GM12878 (cell line): Measurements from ENCODE around the gene HES2. TPM values are rescaled to one million over a fixed set of nuclear protein-coding genes. Genes with fewer than 3 reads are reported as not detected.
A peak's percentile ranks its signal among the peaks of the same experiment; 100 is the strongest.

ENCODE experiments used
- ATAC-seq: fragments of 200-7000 bp; cut with Tn5 transposase; 3 replicates; pipeline ENCODE4 v1.9.1; 2020; ENCODE audit warnings: mild to moderate bottlenecking, moderate library complexity
- BruUV-seq: library from RNA; stranded (reverse); fragments of 400-500 nt; replicated peaks from 2 replicates; lab custom pipeline; 2021; lab: Mats Ljungman, UMichigan
- CTCF ChIA-PET: fragments of 300-600 bp; sonication (Branson Sonifier 250); formaldehyde crosslinking; extraction: SDS; loops from one replicate; lab custom pipeline; 2021; ENCODE audit warnings: inconsistent platforms; lab: Yijun Ruan, JAX
- POLR2A ChIA-PET: fragments of 350-600 bp; formaldehyde crosslinking; extraction: SDS; loops from one replicate; lab custom pipeline; 2021; ENCODE audit warnings: inconsistent platforms; lab: Charles Lee
- RAD21 ChIA-PET: fragments of 300-600 bp; sonication (Branson Sonifier 250); formaldehyde crosslinking; loops from one replicate; lab custom pipeline; 2023; ENCODE audit warnings: antibody characterized with exemption; ENCODE audit not compliant: unreplicated experiment; lab: Charles Lee
- SMC1A ChIA-PET: fragments of 300-600 bp; sonication (Branson Sonifier 250); formaldehyde crosslinking; loops from one replicate; lab custom pipeline; 2023; ENCODE audit not compliant: unreplicated experiment, uncharacterized antibody; lab: Charles Lee
- DNase-seq: peaks from one replicate; pipeline ENCODE4 v3.0.0-alpha.2; 2011; ENCODE audit warnings: low read depth, low spot score
- FAIRE-seq: peaks from 3 replicates; lab custom pipeline; 2011; peaks lifted over from hg19 to GRCh38; lab: Jason Lieb, UNC
- H2AFZ ChIP-seq: 2 replicates; pipeline ENCODE4 v1.6.0; 2011; ENCODE audit warnings: low read depth, low read length, control low read depth; ENCODE audit not compliant: control insufficient read depth
- H3K27ac ChIP-seq: 2 replicates; pipeline ENCODE4 v1.5.1; 2011; ENCODE audit warnings: control low read depth; ENCODE audit not compliant: control insufficient read depth, insufficient read depth
- H3K27me3 ChIP-seq, 2 experiments: replicated peaks in 1 of 2; 2 replicates each; pipeline versions ENCODE4 v1.6.0 to v1.6.1; 2011; ENCODE audit warnings: low read length in 1 of 2; ENCODE audit not compliant: control insufficient read depth in 2 of 2, insufficient read depth in 2 of 2
- H3K36me3 ChIP-seq, 2 experiments: 2 replicates each; pipeline ENCODE4 v1.5.1; 2011; ENCODE audit warnings: low read length in 1 of 2; ENCODE audit not compliant: control insufficient read depth in 2 of 2, insufficient read depth in 2 of 2
- H3K4me1 ChIP-seq: 2 replicates; pipeline ENCODE4 v1.6.1; 2011; ENCODE audit warnings: mild to moderate bottlenecking, low read length, moderate library complexity, mixed read lengths; ENCODE audit not compliant: control insufficient read depth, insufficient read depth
- H3K4me2 ChIP-seq: 2 replicates; pipeline ENCODE4 v1.6.0; 2011; ENCODE audit warnings: control low read depth; ENCODE audit not compliant: control insufficient read depth, insufficient read depth
- H3K4me3 ChIP-seq: fragments of 200-600 bp; sonication (generic); 2 replicates; pipeline ENCODE4 v1.5.1; 2016
- H3K79me2 ChIP-seq: 2 replicates; pipeline ENCODE4 v1.6.0; 2011; ENCODE audit warnings: low read length; ENCODE audit not compliant: control insufficient read depth, insufficient read depth
- H3K9ac ChIP-seq: 2 replicates; pipeline ENCODE4 v1.8.0; 2011; ENCODE audit warnings: low read length, control low read depth, mixed read lengths; ENCODE audit not compliant: control insufficient read depth, insufficient read depth
- H3K9me3 ChIP-seq: replicated peaks from 3 replicates; pipeline ENCODE4 v1.5.1; 2011; ENCODE audit warnings: mild to moderate bottlenecking, low read length; ENCODE audit not compliant: control insufficient read depth, insufficient read depth
- H4K20me1 ChIP-seq: 2 replicates; pipeline ENCODE4 v1.6.0; 2011; ENCODE audit not compliant: control insufficient read depth, insufficient read depth
- BCL11A ChIP-seq: IDR thresholded peaks from 2 replicates; pipeline ENCODE4 v1.6.1; 2011; ENCODE audit warnings: low read depth, low read length
- EGR1 ChIP-seq, 2 experiments: IDR thresholded peaks; 1 replicate in 1 of 2; 2 replicates in 1 of 2; pipeline ENCODE4 v1.6.1; 2011 to 2012; ENCODE audit warnings: low read depth in 2 of 2, low read length in 2 of 2, borderline replicate concordance in 1 of 2, mild to moderate bottlenecking in 1 of 2, moderate library complexity in 1 of 2
- EP300 ChIP-seq, 2 experiments: fragments of 150-350 bp in 1 of 2; IDR thresholded peaks; 2 replicates each; pipeline ENCODE4 v1.6.1; 2011 to 2012; ENCODE audit warnings: low read depth in 2 of 2, low read length in 2 of 2, borderline replicate concordance in 1 of 2, improper control_type of control experiment in 1 of 2, inconsistent platforms in 1 of 2; ENCODE audit not compliant: control insufficient read depth in 1 of 2
- MEF2A ChIP-seq: IDR thresholded peaks from 2 replicates; pipeline ENCODE4 v1.6.1; 2011; ENCODE audit warnings: low read depth, mild to moderate bottlenecking, low read length, moderate library complexity; ENCODE audit not compliant: insufficient read depth
- POU2F2 ChIP-seq: IDR thresholded peaks from 3 replicates; pipeline ENCODE4 v1.6.1; 2011; ENCODE audit warnings: low read depth, mild to moderate bottlenecking, low read length, borderline replicate concordance
- SMAD1 ChIP-seq: fragments of 450-650 bp; IDR thresholded peaks from 2 replicates; pipeline ENCODE4 v1.6.1; 2018; ENCODE audit warnings: mild to moderate bottlenecking, low read depth; ENCODE audit not compliant: partially characterized antibody
- SMAD5 ChIP-seq: IDR thresholded peaks from 2 replicates; pipeline ENCODE4 v1.6.1; 2016; ENCODE audit warnings: antibody characterized with exemption, low read depth
- SREBF2 ChIP-seq: IDR thresholded peaks from 2 replicates; pipeline ENCODE4 v1.6.1; 2012; ENCODE audit warnings: mild to moderate bottlenecking, low read length
- SUPT20H ChIP-seq: IDR thresholded peaks from 2 replicates; pipeline ENCODE4 v1.6.1; 2011; ENCODE audit warnings: low read depth, mild to moderate bottlenecking, low read length, moderate library complexity, borderline replicate concordance; ENCODE audit not compliant: control insufficient read depth
- WGBS: methylation state at CpG from one replicate; pipeline ENCODE4 v1.1.6; 2016; ENCODE audit warnings: low lambda C conversion rate; ENCODE audit not compliant: insufficient replicate concordance, insufficient coverage; ENCODE audit errors: missing lambda C conversion rate; 5-methylcytosine and 5-hydroxymethylcytosine counted together
- in situ Hi-C: fragments of 300-500 bp; cut with MboI; formaldehyde crosslinking; loops from 9 replicates; pipeline ENCODE4 v1.14.3; 2018; ENCODE audit warnings: mixed read lengths
- intact Hi-C: fragments of 100-400 bp; cut with micrococcal nuclease; formaldehyde crosslinking; loops from one replicate; pipeline ENCODE4 v1.14.2; 2022; ENCODE audit not compliant: unreplicated experiment
- polyA plus RNA-seq, 11 experiments: library from polyadenylated mRNA; depleted of rRNA in 4 of 11; unstranded in 6 of 11; stranded (reverse) in 5 of 11; fragments of >200 nt; fragmentation: Nextera tagmentation in 4 of 11; fragmentation: Illumina TruSeq in 1 of 11; extraction: Ambion mirVana in 4 of 11; extraction: Trizol in 1 of 11; gene quantifications; 1 replicate in 1 of 11; 2 replicates in 10 of 11; pipeline versions ENCODE4 v1.2.1 to v1.2.3, GENCODE V29; 2011 to 2016; ENCODE audit warnings: inconsistent platforms in 2 of 11, missing spikeins in 2 of 11, low read depth in 1 of 11
- total RNA-seq, 4 experiments: library from RNA; depleted of rRNA in 3 of 4; stranded (reverse); fragments of >200 nt in 3 of 4; fragmentation: Illumina TruSeq in 1 of 4; extraction: Trizol in 1 of 4; gene quantifications; 2 replicates each; pipeline versions ENCODE4 v1.2.1 to v1.2.3, GENCODE V29; 2013 to 2021
- TF ChIP-seq, protein P1 (sequence below): IDR thresholded peaks from 2 replicates; pipeline ENCODE4 v1.6.1; 2011; ENCODE audit warnings: mild to moderate bottlenecking, low read depth, low read length, moderate library complexity; ENCODE audit not compliant: insufficient replicate concordance
- TF ChIP-seq, protein P2 (sequence below): fragments of 450-650 bp; IDR thresholded peaks from 2 replicates; pipeline ENCODE4 v1.6.1; 2017; ENCODE audit warnings: mild to moderate bottlenecking

The HES2 gene
- total and polyA plus RNA-seq, 10 of the 15 experiments (the other 5 are each of a cell fraction or from before 2014, with no cell fraction given), result 0.13 to 2.0 (median 0.26) TPM

DNA sequence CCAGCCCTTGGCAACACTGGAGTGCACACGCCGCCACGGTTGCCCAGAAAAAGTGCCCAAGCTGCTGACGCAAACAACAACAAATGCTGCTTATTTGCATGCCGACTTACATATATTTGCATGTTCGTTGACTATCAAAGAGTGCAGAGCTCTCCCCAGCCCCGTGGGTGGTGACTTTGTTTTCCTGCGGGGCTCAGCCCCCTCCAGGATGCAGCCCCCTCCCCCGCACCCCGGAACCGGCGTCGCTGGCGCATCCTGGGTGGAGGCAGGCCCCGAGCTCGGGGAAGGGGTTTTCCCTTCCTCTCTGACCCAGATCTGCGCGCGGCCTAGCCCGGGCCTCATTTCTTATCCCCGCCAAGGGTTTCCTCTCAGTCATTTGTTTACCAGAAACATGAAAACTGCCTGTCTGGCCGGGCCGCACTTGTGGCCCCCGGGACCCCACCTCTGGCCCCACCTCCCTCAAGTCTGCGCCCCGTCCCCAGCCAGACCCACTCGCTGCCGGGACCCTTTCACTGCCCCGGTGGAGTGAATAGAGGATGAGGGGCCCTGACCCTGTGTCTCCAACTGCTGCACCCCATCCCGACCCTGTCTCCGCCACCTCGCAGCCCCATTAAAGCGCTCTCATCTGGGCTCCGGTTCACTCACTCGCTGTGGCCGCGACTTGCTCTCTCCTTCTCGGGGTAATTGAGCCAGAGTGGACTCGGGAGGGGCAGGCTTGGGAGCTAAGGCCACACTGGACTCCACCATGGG, 40.8 kb upstream of the HES2 start:
- 23% methylated on average over 35 of the region's 39 CpGs for WGBS
- no peaks in the 10 kb centered on the region for H4K20me1 ChIP-seq
- intact Hi-C loops (loop anchor here (1.0 kb wide), 1 partner anchor 12 kb away; no protein-coding TSS in a partner anchor), in situ Hi-C loops (no loop called here)
- no peaks in the 10 kb centered on the region for H3K36me3 ChIP-seq
- H3K4me1 ChIP-seq, result no peaks in the 10 kb centered on the region; the same call in 1 of the 2 replicates
- peak overlapping the region; percentile 54 for H3K4me2 ChIP-seq
- H3K27ac ChIP-seq, result no peak overlapping the region
- ChIA-PET POLR2A (no interaction called here), SMC1A (interaction anchor here (0.6 kb wide), 1 partner anchor 88 kb away, joined by 3 read pairs; no protein-coding TSS in a partner anchor), RAD21 (interaction anchor here (0.7 kb wide), 1 partner anchor 333 kb away, joined by 3 read pairs; no protein-coding TSS in a partner anchor), CTCF (interaction anchor here (0.9 to 1.2 kb wide), 4 partner anchors 12 to 115 kb away, joined by 3 to 5 read pairs (median 4); no protein-coding TSS in a partner anchor)
- BruUV-seq, result no TSS peak
- H2AFZ ChIP-seq, result no peak overlapping the region
- peaks cover 1 to 4% of the 10 kb centered on the region in 2 experiments; a peak in 2 of 4 replicates for H3K27me3 ChIP-seq
- peak; percentile 88; the same call in 2 of the 3 replicates for TF ChIP-seq POU2F2
- no peak for TF ChIP-seq SREBF2
- TF ChIP-seq EGR1 (IDR thresholded peaks at IDR 0.05; ENCODE audit: borderline replicate concordance in 1 of 2, low read depth in 2 of 2, low read length in 2 of 2), result 0 out of 3 replicates have a peak, but pooled peaks of 1 of the 2 experiments have one; percentile 32
- H3K9ac ChIP-seq, result no peak overlapping the region
- DNase-seq (no peak), ATAC-seq (peak; percentile 67), FAIRE-seq (no peak)
- H3K9me3 ChIP-seq, result no peaks in the 10 kb centered on the region
- H3K4me3 ChIP-seq, result peak overlapping the region; percentile 27; the same call in 1 of the 2 replicates
- no peaks in the 10 kb centered on the region for H3K79me2 ChIP-seq

DNA sequence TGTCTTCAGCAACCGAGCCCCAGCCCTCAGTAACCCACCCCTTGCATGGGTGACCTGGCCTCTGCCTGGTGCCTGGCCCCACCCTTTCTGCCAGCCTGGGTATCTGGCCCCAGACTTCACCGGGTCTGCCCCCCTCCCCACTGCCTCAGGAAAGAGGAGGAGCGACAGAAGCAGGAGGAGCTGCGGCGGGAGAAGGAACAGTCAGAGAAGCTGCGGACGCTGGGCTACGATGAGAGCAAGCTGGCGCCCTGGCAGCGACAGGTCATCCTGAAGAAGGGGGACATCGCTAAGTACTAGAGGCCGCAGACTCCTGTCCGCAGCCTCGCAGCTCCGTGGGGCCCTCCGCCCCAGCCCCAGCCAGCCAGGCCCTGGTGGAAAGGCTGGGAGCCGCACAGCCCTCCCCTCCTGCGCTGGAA, 40.1 kb upstream of the HES2 start:
- BruUV-seq, result no TSS peak
- ATAC-seq, result no peak
- intact Hi-C loops (loop anchor here (1.0 kb wide), 1 partner anchor 12 kb away; no protein-coding TSS in a partner anchor), in situ Hi-C loops (no loop called here)
- H2AFZ ChIP-seq, result no peak overlapping the region; the same call in 1 of the 2 replicates
- no peak overlapping the region for H3K9ac ChIP-seq
- no peak overlapping the region for H3K4me2 ChIP-seq
- FAIRE-seq, result no peak
- no peaks in the 10 kb centered on the region for H3K36me3 ChIP-seq
- H3K4me1 ChIP-seq, result no peaks in the 10 kb centered on the region; the same call in 1 of the 2 replicates
- no peaks in the 10 kb centered on the region for H4K20me1 ChIP-seq
- RAD21 ChIA-PET, result interaction anchor here (0.7 kb wide), 1 partner anchor 333 kb away, joined by 3 read pairs; no protein-coding TSS in a partner anchor
- H3K4me3 ChIP-seq, result no peak overlapping the region
- DNase-seq, result no peak
- SMC1A ChIA-PET, result interaction anchor here (0.6 kb wide), 1 partner anchor 87 kb away, joined by 3 read pairs; no protein-coding TSS in a partner anchor
- WGBS, result under 1% methylated on average over 17 of the region's 18 CpGs
- CTCF ChIA-PET, result interaction anchor here (0.7 to 1.2 kb wide), 5 partner anchors 13 to 115 kb away, joined by 3 to 5 read pairs (median 3); no protein-coding TSS in a partner anchor
- POLR2A ChIA-PET, result no interaction called here
- no peaks in the 10 kb centered on the region for H3K79me2 ChIP-seq
- H3K9me3 ChIP-seq, result no peaks in the 10 kb centered on the region
- H3K27me3 ChIP-seq, result peaks cover 1 to 4% of the 10 kb centered on the region in 2 experiments; a peak in 3 of 4 replicates
- H3K27ac ChIP-seq, result no peak overlapping the region
- TF ChIP-seq SMAD1, result no peak
- TF ChIP-seq, protein P1, sequence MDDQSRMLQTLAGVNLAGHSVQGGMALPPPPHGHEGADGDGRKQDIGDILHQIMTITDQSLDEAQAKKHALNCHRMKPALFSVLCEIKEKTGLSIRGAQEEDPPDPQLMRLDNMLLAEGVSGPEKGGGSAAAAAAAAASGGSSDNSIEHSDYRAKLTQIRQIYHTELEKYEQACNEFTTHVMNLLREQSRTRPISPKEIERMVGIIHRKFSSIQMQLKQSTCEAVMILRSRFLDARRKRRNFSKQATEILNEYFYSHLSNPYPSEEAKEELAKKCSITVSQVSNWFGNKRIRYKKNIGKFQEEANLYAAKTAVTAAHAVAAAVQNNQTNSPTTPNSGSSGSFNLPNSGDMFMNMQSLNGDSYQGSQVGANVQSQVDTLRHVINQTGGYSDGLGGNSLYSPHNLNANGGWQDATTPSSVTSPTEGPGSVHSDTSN, result no peak
- no peak for TF ChIP-seq BCL11A
- TF ChIP-seq SMAD5, result no peak
- TF ChIP-seq, protein P2, sequence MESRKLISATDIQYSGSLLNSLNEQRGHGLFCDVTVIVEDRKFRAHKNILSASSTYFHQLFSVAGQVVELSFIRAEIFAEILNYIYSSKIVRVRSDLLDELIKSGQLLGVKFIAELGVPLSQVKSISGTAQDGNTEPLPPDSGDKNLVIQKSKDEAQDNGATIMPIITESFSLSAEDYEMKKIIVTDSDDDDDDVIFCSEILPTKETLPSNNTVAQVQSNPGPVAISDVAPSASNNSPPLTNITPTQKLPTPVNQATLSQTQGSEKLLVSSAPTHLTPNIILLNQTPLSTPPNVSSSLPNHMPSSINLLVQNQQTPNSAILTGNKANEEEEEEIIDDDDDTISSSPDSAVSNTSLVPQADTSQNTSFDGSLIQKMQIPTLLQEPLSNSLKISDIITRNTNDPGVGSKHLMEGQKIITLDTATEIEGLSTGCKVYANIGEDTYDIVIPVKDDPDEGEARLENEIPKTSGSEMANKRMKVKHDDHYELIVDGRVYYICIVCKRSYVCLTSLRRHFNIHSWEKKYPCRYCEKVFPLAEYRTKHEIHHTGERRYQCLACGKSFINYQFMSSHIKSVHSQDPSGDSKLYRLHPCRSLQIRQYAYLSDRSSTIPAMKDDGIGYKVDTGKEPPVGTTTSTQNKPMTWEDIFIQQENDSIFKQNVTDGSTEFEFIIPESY, result no peak
- TF ChIP-seq MEF2A, result no peak
- no peak for TF ChIP-seq EP300 (IDR thresholded peaks at IDR 0.05; ENCODE audit: borderline replicate concordance in 1 of 2, control insufficient read depth in 1 of 2, low read depth in 2 of 2, low read length in 2 of 2)
- TF ChIP-seq SUPT20H, result no peak
